ENCODE data around the gene SHH. TPM values are rescaled to one million over a fixed set of nuclear protein-coding genes. Genes with fewer than 3 reads are reported as not detected.

The SHH gene
- not detected for total RNA-seq
- polyA plus RNA-seq, result under 1 TPM in 2 of 4 donors, not detected in 2; 0.06 to 0.32 TPM

GRCh38 chr7:155811895-155812761 lies at the start of gene SHH:
TSS of gene SHH (minus strand) at chr7:155812463. CDS start at chr7:155812122, 341 bp downstream.
- peak within 1 kb of the TSS in 3 of 4 donors; percentile 66 to 83 (median 78) for H3K4me3 Mint-ChIP-seq
- ATAC-seq (ENCODE audit: low read depth in 2 of 2) (no peak), DNase-seq (no peak)
- Histone ChIP-seq H3K27me3 (ENCODE audit: control insufficient read depth, insufficient read depth, low read length) (no peaks in the 10 kb centered on the region), H3K27ac (ENCODE audit: insufficient read depth, low read length, poor library complexity, severe bottlenecking) (no peak within 1 kb of the TSS), H3K9me3 (ENCODE audit: control insufficient read depth in 2 of 2, low read length in 2 of 2) (no peaks in the 10 kb centered on the region), H3K4me3 (ENCODE audit: low read depth, low read length) (no peak within 1 kb of the TSS), H3K36me3 (ENCODE audit: control insufficient read depth, insufficient read depth, low read length) (no peaks in the 10 kb centered on the region), H3K4me1 (ENCODE audit: control insufficient read depth, insufficient read depth, low read length, poor library complexity, severe bottlenecking) (no peaks in the 10 kb centered on the region)
- H3K9me3 Mint-ChIP-seq, result peaks cover 0 to 4% (median 0%) of the 10 kb centered on the region in 7 donors
- H3K27ac Mint-ChIP-seq, result peak within 1 kb of the TSS in 1 of 3 donors; percentile 64
- H3K36me3 Mint-ChIP-seq, result no peaks in the 10 kb centered on the region
- peaks cover 0 to 28% (median 12%) of the 10 kb centered on the region in 4 donors for H3K4me1 Mint-ChIP-seq
- H3K27me3 Mint-ChIP-seq, result peaks cover 70% of the 10 kb centered on the region

DNA sequence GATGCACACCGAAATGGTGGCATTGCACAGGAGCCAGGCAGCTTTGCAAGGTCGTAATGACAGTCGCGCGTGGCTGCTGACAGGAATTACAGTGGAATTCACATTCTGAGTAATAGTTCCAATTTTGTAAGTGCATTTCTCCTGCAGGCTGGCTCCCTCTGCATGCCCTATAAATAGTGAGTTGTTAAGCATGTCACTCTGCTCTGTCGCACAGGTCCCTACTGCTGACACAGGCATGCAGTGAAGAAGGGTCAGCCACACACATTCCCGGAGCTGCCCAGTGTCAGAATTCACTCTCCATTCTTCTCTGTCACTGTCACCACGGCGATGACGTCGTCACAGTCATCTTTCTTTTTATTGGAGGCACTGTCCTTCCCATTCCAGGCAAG lies 49.2 kb upstream of the SHH start:
- Histone ChIP-seq H3K27me3 (ENCODE audit: control insufficient read depth, insufficient read depth, low read length) (no peaks in the 10 kb centered on the region), H3K9me3 (ENCODE audit: control insufficient read depth in 2 of 2, low read length in 2 of 2) (no peaks in the 10 kb centered on the region), H3K4me1 (ENCODE audit: control insufficient read depth, insufficient read depth, low read length, poor library complexity, severe bottlenecking) (no peaks in the 10 kb centered on the region), H3K36me3 (ENCODE audit: control insufficient read depth, insufficient read depth, low read length) (no peaks in the 10 kb centered on the region), H3K27ac (ENCODE audit: insufficient read depth, low read length, poor library complexity, severe bottlenecking) (no peak overlapping the region), H3K4me3 (ENCODE audit: low read depth, low read length) (no peak overlapping the region)
- Mint-ChIP-seq H3K36me3 (no peaks in the 10 kb centered on the region), H3K9me3 (no peaks in the 10 kb centered on the region), H3K4me3 (no peak overlapping the region), H3K27ac (no peak overlapping the region), H3K4me1 (no peaks in the 10 kb centered on the region), H3K27me3 (no peaks in the 10 kb centered on the region)
- no peak for DNase-seq
- ATAC-seq (ENCODE audit: low read depth in 2 of 2), result no peak

GRCh38 chr7:155860840-155861479 lies 48.7 kb upstream of the SHH start:
- Histone ChIP-seq H3K27ac (ENCODE audit: insufficient read depth, low read length, poor library complexity, severe bottlenecking) (no peak overlapping the region), H3K4me1 (ENCODE audit: control insufficient read depth, insufficient read depth, low read length, poor library complexity, severe bottlenecking) (no peaks in the 10 kb centered on the region), H3K9me3 (ENCODE audit: control insufficient read depth in 2 of 2, low read length in 2 of 2) (no peaks in the 10 kb centered on the region), H3K4me3 (ENCODE audit: low read depth, low read length) (no peak overlapping the region), H3K27me3 (ENCODE audit: control insufficient read depth, insufficient read depth, low read length) (no peaks in the 10 kb centered on the region), H3K36me3 (ENCODE audit: control insufficient read depth, insufficient read depth, low read length) (no peaks in the 10 kb centered on the region)
- H3K27me3 Mint-ChIP-seq, result no peaks in the 10 kb centered on the region
- no peak overlapping the region for H3K4me3 Mint-ChIP-seq
- DNase-seq (no peak), ATAC-seq (ENCODE audit: low read depth in 2 of 2) (no peak)
- no peaks in the 10 kb centered on the region for H3K9me3 Mint-ChIP-seq
- H3K36me3 Mint-ChIP-seq, result no peaks in the 10 kb centered on the region
- no peak overlapping the region for H3K27ac Mint-ChIP-seq
- H3K4me1 Mint-ChIP-seq, result no peaks in the 10 kb centered on the region

DNA sequence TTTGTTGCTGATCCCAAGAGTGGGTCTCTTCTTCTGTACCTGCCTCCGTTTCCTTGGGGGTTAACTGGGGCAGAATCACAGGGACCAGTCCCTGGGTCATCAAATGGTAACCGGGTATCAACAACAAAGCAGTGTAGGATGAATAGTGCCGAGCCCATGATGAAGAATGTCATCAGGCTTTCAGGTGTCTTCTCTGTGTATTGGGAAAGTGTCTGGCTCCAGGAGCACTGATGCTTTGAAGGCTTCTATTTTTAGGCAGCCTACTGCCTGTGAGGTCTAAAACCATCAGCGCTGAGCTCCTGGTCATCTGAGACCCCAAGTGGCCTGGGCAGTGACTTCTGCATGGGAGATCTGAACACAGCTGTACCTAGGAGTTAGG lies 48.2 kb upstream of the SHH start:
- no peaks in the 10 kb centered on the region for H3K27me3 Mint-ChIP-seq

DNA sequence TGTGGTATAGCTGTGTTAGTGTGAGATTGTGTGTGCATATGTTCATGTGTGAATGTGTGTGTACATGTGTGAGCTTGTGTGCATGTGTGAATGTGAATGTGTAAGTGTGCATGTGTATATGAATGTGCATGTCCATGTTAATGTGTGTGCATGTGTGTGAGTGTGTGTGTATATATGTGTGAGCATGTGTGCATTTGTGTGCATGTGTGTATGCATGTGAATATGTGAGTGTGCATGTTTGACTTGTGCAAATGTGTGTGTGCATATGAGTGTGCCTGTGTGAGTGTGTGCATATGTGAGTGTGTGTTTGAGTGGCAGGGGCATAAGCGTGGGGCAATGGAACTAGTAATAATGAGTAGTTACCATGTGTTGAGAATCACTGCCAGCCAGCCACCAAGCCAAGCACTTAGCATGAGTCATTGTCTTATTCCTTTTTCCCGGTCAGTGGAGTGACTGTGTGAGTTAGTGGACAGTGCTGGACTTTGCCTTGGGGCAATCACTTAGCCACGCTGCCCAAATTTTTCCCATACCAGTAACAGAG lies 46.3 kb upstream of the SHH start:
- ATAC-seq (ENCODE audit: low read depth in 2 of 2) (no peak), DNase-seq (no peak)
- H3K27ac ChIP-seq (ENCODE audit: insufficient read depth, low read length, poor library complexity, severe bottlenecking), result no peak overlapping the region
- Mint-ChIP-seq H3K36me3 (no peaks in the 10 kb centered on the region), H3K9me3 (peaks cover 0 to 5% (median 0%) of the 10 kb centered on the region in 7 donors), H3K27me3 (no peaks in the 10 kb centered on the region), H3K27ac (no peak overlapping the region), H3K4me1 (no peaks in the 10 kb centered on the region), H3K4me3 (no peak overlapping the region)
- peaks cover 3% of the 10 kb centered on the region for H3K27me3 ChIP-seq (ENCODE audit: control insufficient read depth, insufficient read depth, low read length)
- no peaks in the 10 kb centered on the region for H3K9me3 ChIP-seq (ENCODE audit: control insufficient read depth in 2 of 2, low read length in 2 of 2)
- H3K4me3 ChIP-seq (ENCODE audit: low read depth, low read length), result no peak overlapping the region
- no peaks in the 10 kb centered on the region for H3K4me1 ChIP-seq (ENCODE audit: control insufficient read depth, insufficient read depth, low read length, poor library complexity, severe bottlenecking)
- no peaks in the 10 kb centered on the region for H3K36me3 ChIP-seq (ENCODE audit: control insufficient read depth, insufficient read depth, low read length)

More for the DNA sequence above, 48.2 kb upstream of the SHH start:
- Mint-ChIP-seq H3K9me3 (peaks cover 0 to 4% (median 0%) of the 10 kb centered on the region in 7 donors), H3K4me3 (no peak overlapping the region), H3K4me1 (no peaks in the 10 kb centered on the region), H3K36me3 (no peaks in the 10 kb centered on the region), H3K27ac (no peak overlapping the region)
- ATAC-seq (ENCODE audit: low read depth in 2 of 2) (no peak), DNase-seq (no peak)
- H3K27me3 ChIP-seq (ENCODE audit: control insufficient read depth, insufficient read depth, low read length), result no peaks in the 10 kb centered on the region
- no peaks in the 10 kb centered on the region for H3K4me1 ChIP-seq (ENCODE audit: control insufficient read depth, insufficient read depth, low read length, poor library complexity, severe bottlenecking)
- no peaks in the 10 kb centered on the region for H3K36me3 ChIP-seq (ENCODE audit: control insufficient read depth, insufficient read depth, low read length)
- H3K27ac ChIP-seq (ENCODE audit: insufficient read depth, low read length, poor library complexity, severe bottlenecking), result no peak overlapping the region
- no peaks in the 10 kb centered on the region for H3K9me3 ChIP-seq (ENCODE audit: control insufficient read depth in 2 of 2, low read length in 2 of 2)
- no peak overlapping the region for H3K4me3 ChIP-seq (ENCODE audit: low read depth, low read length)

DNA sequence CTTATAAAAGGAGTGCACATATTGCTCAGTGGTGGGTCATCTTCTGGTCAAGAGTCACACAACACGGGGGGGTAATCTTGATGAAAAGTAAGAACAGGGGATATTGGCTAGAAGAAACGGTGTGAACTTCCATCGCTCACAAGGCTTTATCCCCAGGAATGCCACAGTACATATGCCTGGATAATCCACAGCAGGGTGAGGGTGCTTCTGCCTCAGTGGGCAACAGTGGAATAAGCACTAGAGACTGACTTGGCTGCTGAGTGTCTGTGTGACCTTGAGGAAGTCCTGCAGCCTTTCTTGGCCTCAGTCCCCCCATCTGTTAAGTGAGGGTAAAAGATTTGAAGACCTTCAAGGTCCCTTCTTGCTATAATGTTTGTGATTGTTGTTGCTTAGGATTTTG lies 44.9 kb upstream of the SHH start:
- Histone ChIP-seq H3K9me3 (ENCODE audit: control insufficient read depth in 2 of 2, low read length in 2 of 2) (no peaks in the 10 kb centered on the region), H3K4me3 (ENCODE audit: low read depth, low read length) (no peak overlapping the region), H3K36me3 (ENCODE audit: control insufficient read depth, insufficient read depth, low read length) (no peaks in the 10 kb centered on the region), H3K4me1 (ENCODE audit: control insufficient read depth, insufficient read depth, low read length, poor library complexity, severe bottlenecking) (no peaks in the 10 kb centered on the region), H3K27ac (ENCODE audit: insufficient read depth, low read length, poor library complexity, severe bottlenecking) (no peak overlapping the region), H3K27me3 (ENCODE audit: control insufficient read depth, insufficient read depth, low read length) (peaks cover 3% of the 10 kb centered on the region)
- peaks cover 5% of the 10 kb centered on the region for H3K27me3 Mint-ChIP-seq
- no peak for ATAC-seq (ENCODE audit: low read depth in 2 of 2)
- H3K4me3 Mint-ChIP-seq, result no peak overlapping the region
- H3K27ac Mint-ChIP-seq, result no peak overlapping the region
- DNase-seq, result no peak
- no peaks in the 10 kb centered on the region for H3K4me1 Mint-ChIP-seq
- H3K36me3 Mint-ChIP-seq, result no peaks in the 10 kb centered on the region
- peaks cover 0 to 5% (median 0%) of the 10 kb centered on the region in 7 donors for H3K9me3 Mint-ChIP-seq

- no peak overlapping the region for H3K27ac Mint-ChIP-seq
- no peaks in the 10 kb centered on the region for H3K4me1 Mint-ChIP-seq
- H3K4me3 Mint-ChIP-seq, result no peak overlapping the region
Observed at GRCh38 chr7:155856656-155857055, 44.4 kb upstream of the SHH start.

More at GRCh38 chr7:155856656-155857055, 44.4 kb upstream of the SHH start:
- no peak overlapping the region for H3K27ac ChIP-seq (ENCODE audit: insufficient read depth, low read length, poor library complexity, severe bottlenecking)
- H3K9me3 ChIP-seq (ENCODE audit: control insufficient read depth in 2 of 2, low read length in 2 of 2), result no peaks in the 10 kb centered on the region
- ATAC-seq (ENCODE audit: low read depth in 2 of 2) (no peak), DNase-seq (no peak)
- Mint-ChIP-seq H3K27me3 (peaks cover 5% of the 10 kb centered on the region), H3K36me3 (no peaks in the 10 kb centered on the region), H3K9me3 (peaks cover 0 to 5% (median 0%) of the 10 kb centered on the region in 7 donors)
- no peak overlapping the region for H3K4me3 ChIP-seq (ENCODE audit: low read depth, low read length)
- H3K4me1 ChIP-seq (ENCODE audit: control insufficient read depth, insufficient read depth, low read length, poor library complexity, severe bottlenecking), result no peaks in the 10 kb centered on the region
- peaks cover 3% of the 10 kb centered on the region for H3K27me3 ChIP-seq (ENCODE audit: control insufficient read depth, insufficient read depth, low read length)
- H3K36me3 ChIP-seq (ENCODE audit: control insufficient read depth, insufficient read depth, low read length), result no peaks in the 10 kb centered on the region
